Esophagus squamous epithelium (tissue), 5 donors: Measurements from ENCODE around the gene NFE2. TPM values are rescaled to one million over a fixed set of nuclear protein-coding genes. Genes with fewer than 3 reads are reported as not detected.

Experiments used
- DNase-seq: peaks from one replicate; lab custom pipeline; 2025; lab: John Stamatoyannopoulos, UW
- H3K27ac ChIP-seq, 4 donors: fragments of 200-600 bp; sonication (generic); one replicate each; pipeline ENCODE4 v1.5.1; 2016 to 2019; ENCODE audit warnings: mild to moderate bottlenecking in 1 of 4
- H3K27me3 ChIP-seq, 4 donors: fragments of 200-600 bp; sonication (generic); 1 replicate in 3 of 4; 2 replicates in 1 of 4; pipeline versions ENCODE4 v1.5.1 to v1.6.0; 2017 to 2021; ENCODE audit warnings: antibody characterized with exemption in 1 of 4
- H3K36me3 ChIP-seq, 3 donors: fragments of 200-600 bp; sonication (generic); one replicate each; pipeline ENCODE4 v1.5.1; 2016 to 2019
- H3K4me1 ChIP-seq, 3 donors: fragments of 200-600 bp; sonication (generic); one replicate each; pipeline ENCODE4 v1.5.1; 2017 to 2019
- H3K4me3 ChIP-seq, 4 donors: fragments of 200-600 bp; sonication (generic); 1 replicate in 3 of 4; 2 replicates in 1 of 4; pipeline ENCODE4 v1.5.1; 2016 to 2019; ENCODE audit warnings: mild to moderate bottlenecking in 2 of 4, moderate library complexity in 1 of 4
- H3K9me3 ChIP-seq, 3 donors: fragments of 200-600 bp; sonication (generic); one replicate each; pipeline ENCODE4 v1.5.1; 2016 to 2019
- POLR2A ChIP-seq, 4 donors: fragments of 450-650 bp; IDR thresholded peaks; one replicate each; pipeline ENCODE4 v1.6.1; 2017; ENCODE audit warnings: antibody characterized with exemption in 4 of 4, mild to moderate bottlenecking in 4 of 4, moderate library complexity in 3 of 4
- WGBS, 2 donors: methylation state at CpG; one replicate each; pipeline ENCODE4 v1.1.5; 2018; 5-methylcytosine and 5-hydroxymethylcytosine counted together
- intact Hi-C: fragments of 100-400 bp; cut with DNase I; formaldehyde crosslinking; loops from one replicate; pipeline ENCODE4 v1.15.0; 2022
- total RNA-seq, 4 donors: library from RNA; depleted of rRNA; stranded (reverse); fragments of >200 nt; gene quantifications; one replicate each; pipeline ENCODE4 v1.1.0, GENCODE V29; 2016
- TF ChIP-seq, protein P1 (sequence below), 6 experiments: fragments of 450-650 bp in 4 of 6; fragments of 200-600 bp in 2 of 6; sonication (generic) in 2 of 6; IDR thresholded peaks; one replicate each; pipeline ENCODE4 v1.5.1; 2016 to 2019; ENCODE audit warnings: antibody characterized with exemption in 6 of 6, mild to moderate bottlenecking in 4 of 6, moderate library complexity in 4 of 6
- donor health status: DM: yes; HTN: yes; CAD: no.

Gene NFE2
- total RNA-seq, 4 donors from 2014 or later, result 0.15 to 0.44 (median 0.38) TPM; not detected in 1

DNA sequence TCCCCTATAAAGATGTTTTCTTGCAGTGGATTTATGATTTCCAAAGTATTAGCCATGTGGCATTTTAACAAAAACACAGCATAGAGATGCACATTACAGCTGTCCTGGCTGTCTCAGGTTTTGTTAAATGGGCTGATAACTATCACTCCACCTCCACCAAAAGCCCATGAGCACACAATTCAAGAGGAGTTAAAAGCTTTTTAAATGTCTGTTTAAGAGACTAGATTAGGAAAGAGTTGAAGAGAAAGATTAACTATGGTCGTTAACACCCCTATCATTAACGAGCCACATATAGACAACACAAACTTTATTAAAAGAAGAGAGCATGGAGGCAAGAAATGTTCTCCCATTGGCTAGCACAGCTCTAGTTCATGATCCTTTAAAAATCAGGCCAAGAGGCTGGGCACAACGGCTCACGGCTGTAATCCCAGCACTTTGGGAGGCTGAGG is 35.4 kb downstream of the NFE2 start:
- Histone ChIP-seq H3K27ac (no peak overlapping the region), H3K4me3 (no peak overlapping the region), H3K36me3 (no peaks in the 10 kb centered on the region), H3K27me3 (no peaks in the 10 kb centered on the region), H3K9me3 (no peaks in the 10 kb centered on the region), H3K4me1 (peaks cover 0 to 24% (median 0%) of the 10 kb centered on the region in 3 donors)
- DNase-seq, result no peak
- TF ChIP-seq, protein P1, sequence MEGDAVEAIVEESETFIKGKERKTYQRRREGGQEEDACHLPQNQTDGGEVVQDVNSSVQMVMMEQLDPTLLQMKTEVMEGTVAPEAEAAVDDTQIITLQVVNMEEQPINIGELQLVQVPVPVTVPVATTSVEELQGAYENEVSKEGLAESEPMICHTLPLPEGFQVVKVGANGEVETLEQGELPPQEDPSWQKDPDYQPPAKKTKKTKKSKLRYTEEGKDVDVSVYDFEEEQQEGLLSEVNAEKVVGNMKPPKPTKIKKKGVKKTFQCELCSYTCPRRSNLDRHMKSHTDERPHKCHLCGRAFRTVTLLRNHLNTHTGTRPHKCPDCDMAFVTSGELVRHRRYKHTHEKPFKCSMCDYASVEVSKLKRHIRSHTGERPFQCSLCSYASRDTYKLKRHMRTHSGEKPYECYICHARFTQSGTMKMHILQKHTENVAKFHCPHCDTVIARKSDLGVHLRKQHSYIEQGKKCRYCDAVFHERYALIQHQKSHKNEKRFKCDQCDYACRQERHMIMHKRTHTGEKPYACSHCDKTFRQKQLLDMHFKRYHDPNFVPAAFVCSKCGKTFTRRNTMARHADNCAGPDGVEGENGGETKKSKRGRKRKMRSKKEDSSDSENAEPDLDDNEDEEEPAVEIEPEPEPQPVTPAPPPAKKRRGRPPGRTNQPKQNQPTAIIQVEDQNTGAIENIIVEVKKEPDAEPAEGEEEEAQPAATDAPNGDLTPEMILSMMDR (IDR thresholded peaks at IDR 0.05), result no peak
- TF ChIP-seq POLR2A (IDR thresholded peaks at IDR 0.05), result no peak
- WGBS, 2 donors, result 91 to 94% methylated on average over 3 to 4 of the region's 4 CpGs
- intact Hi-C loops, result no loop called here

DNA sequence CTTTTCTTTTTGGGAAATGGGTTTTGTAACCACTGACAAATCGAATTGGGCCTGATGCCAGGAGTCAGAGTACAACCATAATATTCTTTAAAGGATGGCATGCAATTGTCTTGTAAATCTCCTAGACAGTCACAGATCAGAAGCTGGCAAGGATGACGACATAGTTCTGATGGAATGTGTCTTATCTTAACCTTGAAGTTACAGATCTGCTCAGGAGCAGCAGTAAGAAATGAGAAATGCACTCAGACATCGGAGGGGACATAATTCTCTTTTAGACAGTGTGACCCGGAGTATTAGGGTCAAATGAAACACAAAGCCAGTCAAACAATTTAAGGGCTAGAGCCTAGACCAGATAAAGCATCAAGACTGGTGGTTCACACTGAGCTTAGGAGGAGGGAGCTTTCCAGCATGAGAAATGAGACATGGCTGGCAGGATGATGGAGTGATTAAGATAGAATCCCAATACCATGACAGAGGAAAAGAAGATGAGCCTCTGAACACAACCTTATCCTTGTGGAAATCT is 38.4 kb downstream of the NFE2 start:
- intact Hi-C loops, result no loop called here
- no peak for DNase-seq

DNA sequence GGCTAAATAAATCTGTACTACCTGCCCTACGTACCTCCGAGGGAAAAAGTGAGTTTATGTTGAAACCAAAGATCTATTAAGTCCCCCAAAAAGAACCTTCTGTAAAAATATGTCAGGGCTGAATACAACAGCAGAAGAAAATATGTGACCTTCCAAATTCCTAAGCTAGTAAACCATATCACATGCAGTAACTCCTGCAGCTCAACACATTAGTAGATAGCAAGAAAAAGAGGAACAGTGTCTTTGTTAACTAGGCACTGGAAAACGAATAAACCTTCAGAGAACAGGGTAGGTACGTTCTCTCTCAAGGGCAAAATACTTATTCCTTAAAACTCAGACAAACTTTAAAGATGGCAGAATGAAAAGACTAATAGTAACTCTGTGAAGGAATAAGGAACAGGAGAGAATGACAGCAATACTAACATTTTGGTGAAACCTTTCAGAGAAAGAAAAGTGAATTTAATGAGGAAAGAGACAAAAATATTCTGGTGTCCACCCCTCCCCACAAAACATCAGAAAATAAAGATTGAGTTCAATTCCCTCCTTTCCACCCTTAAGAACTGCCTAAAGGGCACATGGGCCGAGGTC is 38.9 kb downstream of the NFE2 start:
- Histone ChIP-seq H3K9me3 (no peaks in the 10 kb centered on the region), H3K27ac (no peak overlapping the region), H3K36me3 (peaks cover 0 to 7% (median 4%) of the 10 kb centered on the region in 3 donors), H3K27me3 (no peaks in the 10 kb centered on the region), H3K4me3 (no peak overlapping the region), H3K4me1 (peaks cover 0 to 51% (median 5%) of the 10 kb centered on the region in 3 donors)
- intact Hi-C loops, result no loop called here
- WGBS, 2 donors, result 64 to 67% methylated on average over 5 of the region's 5 CpGs
- DNase-seq, result no peak
- TF ChIP-seq POLR2A (IDR thresholded peaks at IDR 0.05), result no peak
- TF ChIP-seq, protein P1 (IDR thresholded peaks at IDR 0.05), result no peak

More for the DNA sequence above, 38.4 kb downstream of the NFE2 start:
- Histone ChIP-seq H3K4me3 (no peak overlapping the region), H3K36me3 (peaks cover 0 to 1% (median 0%) of the 10 kb centered on the region in 3 donors), H3K9me3 (no peaks in the 10 kb centered on the region), H3K4me1 (peaks cover 0 to 51% (median 5%) of the 10 kb centered on the region in 3 donors), H3K27ac (no peak overlapping the region), H3K27me3 (no peaks in the 10 kb centered on the region)
- 45 to 47% methylated on average over 4 of the region's 4 CpGs for WGBS, 2 donors
- TF ChIP-seq, protein P1 (IDR thresholded peaks at IDR 0.05), result no peak
- TF ChIP-seq POLR2A (IDR thresholded peaks at IDR 0.05), result no peak

DNA sequence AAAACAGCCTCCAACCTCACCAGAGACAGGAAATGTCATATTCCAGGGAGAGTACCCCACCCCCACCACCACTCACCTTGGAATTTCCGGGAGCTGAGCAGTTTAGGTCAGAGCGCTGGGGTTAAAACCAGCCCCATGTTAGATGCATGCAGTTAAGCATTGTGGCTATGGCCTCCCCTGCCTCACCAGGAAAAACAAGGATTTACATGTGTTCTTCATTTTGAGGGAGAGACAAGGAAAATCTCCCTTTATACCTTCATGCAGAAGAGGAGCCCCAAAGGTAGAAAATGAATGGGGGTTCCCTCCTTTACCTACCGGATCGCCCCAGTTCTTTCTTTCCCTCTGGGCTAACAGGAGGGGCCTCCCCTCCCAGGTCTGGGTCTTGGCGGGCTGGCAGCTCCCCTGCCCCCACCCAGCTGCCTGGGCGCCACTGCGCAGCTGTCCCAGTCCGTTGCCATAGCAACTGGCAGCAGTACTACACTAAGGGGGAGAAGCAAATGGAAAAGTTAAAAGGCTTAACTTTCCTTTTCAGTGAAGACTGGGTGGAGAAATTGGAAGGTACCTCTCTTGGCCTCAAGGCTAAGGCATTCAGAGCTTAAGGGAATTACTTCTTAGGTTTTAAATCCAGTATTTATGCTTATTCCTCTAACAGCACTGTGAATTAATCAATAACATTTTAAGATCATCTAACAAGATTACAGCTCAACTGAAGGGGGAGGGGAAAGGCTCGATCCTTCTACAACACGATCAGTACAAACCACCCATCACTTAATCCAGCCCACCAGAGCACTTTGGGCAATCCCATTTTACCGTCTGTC is 41.4 kb downstream of the NFE2 start:
- Histone ChIP-seq H3K4me1 (peaks cover 0 to 51% (median 5%) of the 10 kb centered on the region in 3 donors), H3K4me3 (peak overlapping the region in 3 of 4 donors; percentile 27 to 61 (median 37)), H3K36me3 (peaks cover 0 to 32% (median 4%) of the 10 kb centered on the region in 3 donors), H3K9me3 (no peaks in the 10 kb centered on the region), H3K27me3 (no peaks in the 10 kb centered on the region), H3K27ac (peak overlapping the region in 3 of 4 donors; percentile 60 to 69 (median 66))
- WGBS, 2 donors, result 22% methylated on average over 7 to 9 of the region's 11 CpGs
- TF ChIP-seq, protein P1 (IDR thresholded peaks at IDR 0.05), result no peak
- TF ChIP-seq POLR2A (IDR thresholded peaks at IDR 0.05), result no peak
- intact Hi-C loops, result no loop called here
- DNase-seq, result no peak
